Coronary artery (tissue), 2 donors: ENCODE measurements around the gene GLP1R.

ENCODE experiments used
- DNase-seq: peaks from one replicate; pipeline ENCODE4 v3.0.0-alpha.2; 2017; ENCODE audit warnings: low spot score
- H3K27ac ChIP-seq, 2 donors: fragments of 200-600 bp; sonication (generic); one replicate each; pipeline ENCODE4 v1.5.1; 2016 to 2019
- H3K4me3 ChIP-seq: fragments of 200-600 bp; sonication (generic); 2 replicates; pipeline ENCODE4 v1.5.1; 2016; ENCODE audit warnings: mild to moderate bottlenecking, moderate library complexity
- TF ChIP-seq, protein P1 (sequence below): fragments of 200-600 bp; sonication (generic); IDR thresholded peaks from one replicate; pipeline ENCODE4 v1.5.1; 2019; ENCODE audit warnings: antibody characterized with exemption

Gene GLP1R

GRCh38 chr6:39077882-39078594 is 29.5 kb downstream of the GLP1R start:
- H3K4me3 ChIP-seq = no peak overlapping the region
- TF ChIP-seq, protein P1, sequence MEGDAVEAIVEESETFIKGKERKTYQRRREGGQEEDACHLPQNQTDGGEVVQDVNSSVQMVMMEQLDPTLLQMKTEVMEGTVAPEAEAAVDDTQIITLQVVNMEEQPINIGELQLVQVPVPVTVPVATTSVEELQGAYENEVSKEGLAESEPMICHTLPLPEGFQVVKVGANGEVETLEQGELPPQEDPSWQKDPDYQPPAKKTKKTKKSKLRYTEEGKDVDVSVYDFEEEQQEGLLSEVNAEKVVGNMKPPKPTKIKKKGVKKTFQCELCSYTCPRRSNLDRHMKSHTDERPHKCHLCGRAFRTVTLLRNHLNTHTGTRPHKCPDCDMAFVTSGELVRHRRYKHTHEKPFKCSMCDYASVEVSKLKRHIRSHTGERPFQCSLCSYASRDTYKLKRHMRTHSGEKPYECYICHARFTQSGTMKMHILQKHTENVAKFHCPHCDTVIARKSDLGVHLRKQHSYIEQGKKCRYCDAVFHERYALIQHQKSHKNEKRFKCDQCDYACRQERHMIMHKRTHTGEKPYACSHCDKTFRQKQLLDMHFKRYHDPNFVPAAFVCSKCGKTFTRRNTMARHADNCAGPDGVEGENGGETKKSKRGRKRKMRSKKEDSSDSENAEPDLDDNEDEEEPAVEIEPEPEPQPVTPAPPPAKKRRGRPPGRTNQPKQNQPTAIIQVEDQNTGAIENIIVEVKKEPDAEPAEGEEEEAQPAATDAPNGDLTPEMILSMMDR = no peak
- DNase-seq = peak; percentile 66
- no peak overlapping the region for H3K27ac ChIP-seq

GRCh38 chr6:39078695-39079094 is 30.1 kb downstream of the GLP1R start:
- TF ChIP-seq, protein P1 = no peak
- Histone ChIP-seq H3K27ac (no peak overlapping the region), H3K4me3 (no peak overlapping the region)
- DNase-seq = no peak

DNA sequence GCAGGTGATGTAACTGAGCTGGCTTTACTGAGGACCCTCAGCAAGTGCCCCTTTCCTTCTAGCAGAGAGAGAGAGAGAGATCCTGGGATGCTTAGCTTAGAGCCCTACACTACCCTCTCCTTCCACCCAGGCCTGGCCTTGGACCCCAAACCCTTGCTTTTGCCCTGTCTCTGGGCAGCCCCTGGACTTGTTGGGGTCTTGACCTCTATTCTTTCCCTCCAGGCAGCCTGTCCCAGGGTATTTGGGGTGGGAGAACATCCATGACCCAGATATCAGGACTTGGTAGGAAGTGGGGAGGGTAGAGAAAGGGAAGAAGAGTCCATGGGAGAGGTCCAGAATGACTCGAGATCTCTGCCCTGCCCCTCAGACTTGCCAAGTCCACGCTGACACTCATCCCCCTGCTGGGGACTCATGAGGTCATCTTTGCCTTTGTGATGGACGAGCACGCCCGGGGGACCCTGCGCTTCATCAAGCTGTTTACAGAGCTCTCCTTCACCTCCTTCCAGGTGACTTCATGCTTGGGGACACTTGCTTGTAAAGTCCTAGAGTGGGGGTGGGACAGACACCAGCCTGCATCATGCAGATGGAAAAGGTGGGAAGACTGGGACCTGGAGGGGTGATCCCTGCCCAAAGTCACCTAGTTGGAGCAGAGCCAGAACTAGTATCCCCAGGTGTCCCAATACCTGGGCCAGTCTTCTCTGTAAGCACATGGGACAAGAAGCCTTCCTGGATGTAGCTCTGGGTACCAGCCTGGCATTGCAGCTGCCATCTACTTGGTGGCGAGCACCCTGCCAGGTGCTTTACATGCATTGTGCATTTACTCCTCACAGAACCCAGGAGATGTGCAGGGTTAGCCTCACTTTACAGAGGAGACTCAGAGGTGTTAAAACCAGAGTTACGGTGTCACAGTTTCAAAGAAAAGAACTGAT is 30.9 kb downstream of the GLP1R start:
- H3K27ac ChIP-seq = no peak overlapping the region
- H3K4me3 ChIP-seq = no peak overlapping the region
- TF ChIP-seq, protein P1 = no peak
- DNase-seq = peak; percentile 59

- peak; percentile 61 for DNase-seq
- TF ChIP-seq, protein P1 = no peak
- Histone ChIP-seq H3K4me3 (no peak overlapping the region), H3K27ac (no peak overlapping the region)
Measured at GRCh38 chr6:39080246-39080875, 31.8 kb downstream of the GLP1R start.

DNA sequence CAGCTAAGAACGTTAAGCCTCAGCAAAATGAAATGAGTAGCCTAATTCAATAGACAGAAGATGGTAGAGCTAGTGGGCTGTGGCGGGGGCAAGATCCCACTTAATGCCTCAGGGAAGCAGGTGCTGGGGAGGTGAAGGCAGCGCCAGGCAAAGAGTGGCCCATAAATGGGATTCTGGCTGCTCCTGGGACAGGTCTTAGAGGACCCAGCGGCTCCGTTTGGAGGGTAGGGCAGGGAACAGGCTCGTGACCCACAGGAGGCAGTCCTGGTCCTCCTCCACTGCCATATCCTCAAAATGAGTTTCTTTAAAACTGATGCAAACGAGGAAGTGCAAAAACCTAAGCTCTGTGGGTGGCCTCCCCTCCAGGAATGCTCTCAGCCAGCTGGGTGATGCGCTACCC is 33.7 kb downstream of the GLP1R start:
- TF ChIP-seq, protein P1 = no peak
- DNase-seq = peak; percentile 61
- Histone ChIP-seq H3K27ac (no peak overlapping the region), H3K4me3 (no peak overlapping the region)

- DNase-seq = no peak
- no peak overlapping the region for H3K4me3 ChIP-seq
- H3K27ac ChIP-seq = no peak overlapping the region
- TF ChIP-seq, protein P1 = no peak
Measured at GRCh38 chr6:39083231-39083634, 34.7 kb downstream of the GLP1R start.
